Activated CD4-positive, CD25-positive, alpha-beta regulatory T cell treated with anti-CD3 and anti-CD28 coated beads, Interleukin-2, amount 50 U/mL, for 24 hours (primary cell): ENCODE data around the gene TERC.
"Not testable (repeated sequence)": the region's sequence is repeated elsewhere in the genome, so short reads cannot be mapped to it uniquely, and the experiment has no call there.

ENCODE experiments used
- ATAC-seq, 2 donors: fragments of 150-1000 bp; cut with Tn5 transposase; one replicate each; pipeline ENCODE4 v1.10.0; 2021; ENCODE audit warnings: mild to moderate bottlenecking in 1 of 2, moderate library complexity in 1 of 2

TERC gene

DNA sequence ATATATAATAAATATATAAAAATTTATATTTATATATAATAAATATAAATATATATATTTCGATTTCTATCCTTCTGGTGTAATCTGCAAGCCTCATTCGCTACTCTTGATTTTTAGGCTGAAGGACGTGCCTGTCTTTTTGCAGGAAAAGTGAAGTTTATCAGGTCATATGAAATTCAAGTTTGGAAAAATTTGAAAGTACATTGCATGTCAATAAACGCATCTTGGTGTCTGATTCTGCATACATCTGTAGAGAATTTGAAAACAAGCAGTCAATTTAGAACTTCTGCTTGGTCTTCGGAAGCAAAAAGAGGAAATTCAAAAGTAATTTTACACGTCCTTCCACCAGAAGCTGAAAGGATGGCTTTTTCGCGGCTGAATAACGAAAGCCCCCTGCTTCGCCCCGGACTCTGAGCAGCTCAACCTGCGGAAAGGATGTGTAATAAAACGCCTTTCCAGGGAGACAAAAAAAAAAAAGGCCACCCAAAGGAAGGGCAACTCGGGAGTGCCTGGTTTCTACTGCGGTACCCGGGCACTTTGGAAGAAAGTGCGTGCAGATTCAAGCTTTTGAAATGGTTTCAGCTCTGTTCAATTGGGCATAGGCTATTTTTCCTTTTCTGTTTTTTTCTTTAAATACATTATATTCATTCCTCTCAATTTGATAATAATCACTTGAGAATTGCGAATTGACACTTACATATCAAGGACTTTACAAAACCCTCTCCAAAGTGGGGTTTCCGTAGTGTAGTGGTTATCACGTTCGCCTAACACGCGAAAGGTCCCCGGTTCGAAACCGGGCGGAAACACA lies 6.8 kb upstream of the TERC start:
- peak; percentile 4 to 8 for ATAC-seq

DNA sequence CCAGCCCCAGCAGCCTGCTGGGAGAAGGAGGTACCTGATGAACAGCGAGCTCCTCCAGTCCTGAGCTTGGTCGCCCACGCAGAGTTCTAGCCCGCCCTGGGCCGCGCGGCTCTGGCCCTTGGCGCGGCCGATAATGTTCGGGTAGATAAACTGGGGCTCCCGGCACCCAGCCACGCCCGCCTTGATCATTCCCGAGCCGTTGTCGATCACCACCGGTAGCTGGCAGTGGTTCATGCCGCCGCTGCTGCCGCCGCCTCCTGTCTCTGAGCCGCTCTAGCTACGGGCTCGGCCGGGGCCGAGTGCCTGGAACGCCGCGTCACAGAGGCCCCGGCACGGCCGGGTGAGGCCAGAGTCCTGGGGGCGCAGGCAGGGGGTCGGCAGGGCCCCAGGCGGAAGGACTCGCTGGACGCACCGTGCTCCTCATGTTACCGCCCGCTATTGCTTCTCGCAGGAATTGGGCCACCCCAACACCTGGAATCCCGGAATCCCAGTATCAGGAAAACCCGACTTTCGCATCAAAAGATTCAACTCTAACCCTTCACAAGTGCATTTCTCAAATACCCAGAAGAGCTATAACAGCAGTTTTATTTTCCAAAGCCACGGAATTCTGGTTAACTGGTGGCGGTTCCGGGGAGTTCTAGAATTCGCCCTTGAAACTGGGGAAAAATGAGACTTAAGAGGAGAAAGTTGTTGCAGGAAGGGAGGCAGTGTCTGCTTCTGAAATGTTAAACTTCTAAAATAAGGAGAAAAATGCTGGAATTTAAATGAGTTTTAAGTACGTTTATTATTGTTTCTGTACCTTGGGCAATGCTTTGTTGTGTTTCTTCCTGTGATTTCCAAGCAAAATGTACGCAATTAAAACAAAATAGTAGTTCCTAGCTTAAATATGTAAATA lies 4.7 kb upstream of the TERC start, which contains the start of gene ACTRT3:
TSS of gene ACTRT3 (minus strand) at position 275 of the 895 bp plus-strand sequence. CDS start at position 234, 41 bp downstream.
- peak in 1 of 2 donors; percentile 4 for ATAC-seq

DNA sequence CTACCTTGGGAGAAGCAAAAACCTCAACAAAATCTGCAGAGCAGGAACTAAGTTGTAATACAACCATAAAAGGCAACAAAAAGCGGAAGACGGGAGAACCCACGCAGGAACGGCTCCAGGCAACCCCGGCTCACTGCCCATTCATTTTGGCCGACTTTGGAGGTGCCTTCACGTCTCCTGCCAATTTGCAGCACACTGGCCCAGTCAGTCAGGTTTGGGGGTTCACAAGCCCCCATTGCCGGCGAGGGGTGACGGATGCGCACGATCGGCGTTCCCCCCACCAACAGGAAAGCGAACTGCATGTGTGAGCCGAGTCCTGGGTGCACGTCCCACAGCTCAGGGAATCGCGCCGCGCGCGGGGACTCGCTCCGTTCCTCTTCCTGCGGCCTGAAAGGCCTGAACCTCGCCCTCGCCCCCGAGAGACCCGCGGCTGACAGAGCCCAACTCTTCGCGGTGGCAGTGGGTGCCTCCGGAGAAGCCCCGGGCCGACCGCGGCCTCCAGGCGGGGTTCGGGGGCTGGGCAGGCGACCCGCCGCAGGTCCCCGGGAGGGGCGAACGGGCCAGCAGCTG lies 463 bp downstream of the TERC start:
- ATAC-seq, result peak; percentile 25 to 30

DNA sequence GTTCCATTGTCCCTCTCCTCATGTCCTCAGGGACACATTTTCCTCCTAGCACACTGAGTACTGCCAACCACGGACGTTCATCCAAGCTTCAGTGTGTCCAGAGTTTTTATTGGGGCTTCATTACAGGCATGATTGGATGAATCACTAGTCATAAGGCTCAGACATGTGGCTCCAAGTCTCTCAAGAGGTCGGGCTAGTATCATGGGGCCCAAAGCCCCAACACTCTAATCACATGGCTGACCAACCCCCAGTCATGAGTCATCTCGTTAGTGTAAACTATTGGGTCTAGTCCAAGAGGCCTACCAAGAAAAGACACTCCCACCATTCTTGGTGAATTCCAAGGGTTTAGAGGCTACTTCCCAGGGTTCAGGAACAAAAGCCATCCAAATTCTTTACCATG lies 4.4 kb downstream of the TERC start:
- no peak for ATAC-seq

DNA sequence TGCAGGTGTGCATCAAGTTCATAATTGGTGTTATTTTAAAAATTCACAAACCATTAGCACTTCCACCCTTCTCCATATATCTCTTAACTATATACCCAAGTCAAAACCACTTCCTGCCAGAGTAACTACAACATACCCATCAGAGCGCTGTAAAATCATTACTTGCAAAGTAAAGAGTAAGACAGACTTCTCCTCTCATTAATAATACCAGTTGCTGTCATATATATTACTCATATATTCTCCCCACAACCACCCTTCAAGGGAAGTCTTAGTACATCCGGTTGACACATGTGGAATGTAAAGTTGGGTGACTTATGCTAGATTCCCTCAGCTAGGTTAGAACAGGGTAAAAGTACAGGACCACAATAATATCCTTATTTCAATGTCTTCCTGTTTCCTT lies 5.6 kb downstream of the TERC start:
- peak; percentile 96 for ATAC-seq

DNA sequence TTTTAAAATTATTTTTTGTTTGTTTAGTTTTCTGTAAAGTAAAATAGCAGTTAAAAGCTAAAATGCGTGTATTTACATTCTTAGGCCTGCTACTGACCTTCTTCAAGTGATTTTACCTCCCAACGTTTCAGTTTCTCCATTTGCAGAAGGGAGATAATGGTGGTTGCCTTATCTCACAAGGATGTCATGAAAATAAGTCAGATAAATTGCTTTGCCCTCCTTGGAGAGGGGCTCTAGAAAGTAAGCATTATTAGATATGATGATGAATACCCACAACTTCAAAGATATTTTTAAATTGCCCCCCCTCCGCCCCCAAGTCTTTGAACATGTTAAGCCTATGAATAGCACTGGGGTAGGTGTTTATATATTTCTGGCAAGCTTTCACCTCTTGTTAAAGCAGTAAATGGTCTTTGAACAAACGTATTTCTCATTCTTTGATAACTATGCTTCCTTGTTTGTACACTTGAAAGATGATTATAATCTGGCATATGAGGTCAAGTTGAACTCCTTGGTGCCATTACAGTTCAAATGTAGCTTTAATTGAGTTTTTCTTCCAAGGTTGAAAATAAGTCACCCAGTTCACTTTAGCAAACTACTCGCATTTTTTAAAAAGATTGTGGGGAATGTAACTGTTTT lies 6.4 kb downstream of the TERC start:
- ATAC-seq, result no peak

DNA sequence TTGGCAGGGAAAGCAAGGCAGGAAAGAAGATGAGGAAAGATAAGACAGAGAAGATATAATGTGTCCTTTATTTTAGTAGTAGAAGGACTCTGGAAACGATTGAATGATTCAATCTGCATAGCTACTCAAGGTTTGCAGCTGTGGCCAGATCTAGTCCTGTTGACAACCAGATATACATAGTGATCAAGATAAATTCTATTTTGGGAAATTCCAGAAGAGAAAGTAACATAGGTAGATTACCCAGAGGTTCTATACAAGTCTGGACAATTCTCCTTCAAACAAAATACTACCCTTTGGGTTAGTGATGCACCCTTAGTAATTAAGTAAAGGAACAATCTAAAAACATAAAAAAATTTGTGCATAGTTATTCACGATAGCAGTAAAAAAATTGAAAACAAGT lies 9.4 kb downstream of the TERC start:
- no peak for ATAC-seq

DNA sequence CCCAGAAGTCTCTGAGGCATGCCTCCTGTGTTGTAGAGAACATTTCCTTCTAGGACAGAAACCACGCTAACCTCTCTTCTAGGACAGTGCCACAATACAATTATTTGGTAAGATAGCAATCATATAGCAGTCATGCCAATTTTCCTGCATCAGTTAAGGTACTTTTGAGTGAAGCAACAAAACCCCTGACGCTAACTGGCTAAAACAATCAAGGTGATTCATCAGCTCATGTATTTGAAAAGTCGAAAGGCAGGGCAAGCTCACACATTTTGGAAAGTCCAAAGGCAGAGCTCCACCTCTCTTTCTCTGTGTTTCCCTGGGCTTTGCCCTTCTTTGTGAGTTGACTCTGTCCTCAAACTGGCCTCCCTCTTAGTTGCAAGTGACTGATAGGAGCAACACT lies 10.1 kb downstream of the TERC start:
- no peak for ATAC-seq

DNA sequence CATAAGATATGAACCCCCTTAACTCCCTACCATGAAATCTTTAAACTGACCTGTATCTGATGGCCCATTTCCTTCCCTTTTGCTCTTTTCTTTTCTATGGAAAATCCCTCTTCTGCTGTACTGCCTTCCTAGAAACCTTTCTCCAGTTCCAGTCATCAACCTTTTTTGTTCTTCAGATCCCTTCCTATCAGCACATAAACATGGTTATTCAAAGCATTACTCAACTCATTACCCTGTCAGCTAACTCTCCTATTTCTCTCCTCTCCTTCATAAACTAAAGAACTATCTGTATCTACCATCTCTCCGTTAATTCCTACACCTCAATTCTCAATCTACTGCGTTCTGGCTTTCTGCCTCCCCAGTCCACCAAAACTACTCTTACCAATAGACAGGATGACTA lies 13.0 kb downstream of the TERC start:
- no peak for ATAC-seq

DNA sequence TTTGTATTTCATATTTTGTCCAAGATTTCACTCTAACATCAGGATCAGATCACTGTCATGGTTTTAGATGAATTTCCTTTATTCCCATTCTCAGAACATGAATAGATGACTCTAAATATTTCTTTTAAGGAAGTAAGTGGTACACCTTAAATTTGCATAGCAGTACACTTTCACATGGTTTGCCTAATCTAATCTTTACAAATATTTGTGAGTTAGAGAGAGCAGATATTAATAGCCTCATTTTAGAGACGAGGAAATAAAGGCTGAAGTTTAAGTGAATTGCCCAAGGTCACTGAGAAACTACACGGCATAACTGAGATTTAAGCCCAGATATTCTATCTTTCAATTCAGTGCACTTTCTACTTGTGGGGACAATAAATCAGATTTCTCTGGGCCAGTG lies 14.2 kb downstream of the TERC start:
- ATAC-seq, result no peak

DNA sequence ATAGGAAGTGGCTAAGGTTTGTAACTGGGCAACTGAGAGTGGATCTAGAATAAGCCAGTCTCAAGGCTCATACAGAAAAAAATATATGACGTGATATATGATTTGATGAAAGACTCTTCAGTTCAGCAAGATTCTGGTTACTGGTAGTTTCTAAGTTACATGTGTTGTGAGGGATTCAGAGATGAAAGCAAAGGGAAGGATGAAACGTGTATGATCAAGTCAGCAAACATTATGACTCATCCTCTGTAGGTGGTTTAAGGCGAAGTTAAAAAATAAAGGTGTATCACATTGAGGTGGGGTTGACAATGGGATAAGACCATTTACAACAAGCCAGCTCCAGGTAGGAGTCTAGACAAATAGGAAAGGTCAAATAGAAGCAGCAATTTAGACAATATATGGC lies 16.2 kb downstream of the TERC start:
- peak; percentile 58 to 60 for ATAC-seq

DNA sequence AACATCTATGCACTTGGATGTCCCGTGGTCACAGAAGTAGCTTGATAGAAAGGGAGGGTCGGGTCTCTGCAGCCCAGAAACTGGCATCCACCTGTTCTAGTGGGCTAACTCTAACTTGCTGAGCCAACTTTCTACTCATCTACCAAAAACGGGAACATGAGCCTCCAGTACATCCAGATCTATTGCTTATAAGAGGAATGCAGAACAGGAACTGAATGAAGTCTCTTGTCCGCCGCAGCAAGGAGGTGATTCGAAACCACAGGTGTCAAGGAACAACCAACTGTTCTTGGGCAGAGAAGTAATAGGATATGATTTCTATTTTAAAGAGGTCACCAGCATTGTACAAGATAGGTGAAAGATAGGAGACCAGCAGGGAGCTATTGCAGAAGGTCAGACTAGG lies 17.9 kb downstream of the TERC start:
- no peak for ATAC-seq

DNA sequence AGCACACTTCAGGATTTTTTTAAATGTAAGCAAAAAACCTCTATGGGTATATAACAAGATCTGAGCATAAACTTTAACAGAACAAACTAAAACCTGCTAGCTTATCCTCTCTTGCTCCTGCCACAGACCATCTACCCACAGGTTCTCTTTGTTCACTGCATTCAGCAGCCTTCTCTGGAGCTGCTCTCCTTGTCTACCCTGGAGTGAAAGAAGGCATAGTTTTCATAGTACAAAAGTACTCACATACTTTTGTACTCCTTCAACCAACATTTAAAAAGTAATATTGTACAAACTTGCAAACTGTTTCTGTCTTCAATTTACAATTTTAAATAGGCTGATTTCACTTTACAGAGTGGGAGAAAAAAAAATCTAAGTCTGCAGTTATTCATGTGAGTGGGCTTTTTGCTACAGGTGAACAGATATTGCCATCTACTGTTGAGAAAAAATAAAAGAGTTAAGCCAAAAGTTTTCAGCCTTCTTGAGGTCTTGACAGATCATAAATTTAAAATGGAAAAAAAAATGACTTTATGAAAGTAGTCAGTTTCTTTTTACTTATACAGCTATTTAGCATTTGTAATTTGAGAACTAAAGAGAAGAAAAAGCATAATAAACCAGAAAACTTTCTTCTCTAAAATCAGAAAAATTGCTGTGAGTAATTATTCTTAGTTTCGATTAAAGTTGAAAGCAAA lies 20.4 kb downstream of the TERC start:
- ATAC-seq, result no peak

DNA sequence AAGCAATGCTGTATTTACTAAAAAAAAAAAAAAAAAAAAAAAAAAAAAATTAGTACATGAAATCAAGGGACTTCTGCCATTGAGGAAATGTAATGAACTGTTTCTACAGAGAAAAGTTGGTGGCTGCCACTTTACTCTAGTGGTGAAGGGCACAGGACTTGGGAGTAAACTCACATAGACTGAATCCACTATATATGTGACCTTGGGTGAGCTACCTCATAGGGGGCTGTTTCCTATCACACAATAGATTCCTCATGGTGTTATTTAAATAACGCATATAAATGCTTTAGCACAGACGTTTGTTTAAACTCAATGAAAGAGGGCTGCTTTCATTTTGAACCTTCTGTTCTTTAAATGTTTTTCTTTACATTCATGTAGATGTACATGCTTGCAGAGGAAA lies 25.8 kb downstream of the TERC start:
- ATAC-seq, result no peak

DNA sequence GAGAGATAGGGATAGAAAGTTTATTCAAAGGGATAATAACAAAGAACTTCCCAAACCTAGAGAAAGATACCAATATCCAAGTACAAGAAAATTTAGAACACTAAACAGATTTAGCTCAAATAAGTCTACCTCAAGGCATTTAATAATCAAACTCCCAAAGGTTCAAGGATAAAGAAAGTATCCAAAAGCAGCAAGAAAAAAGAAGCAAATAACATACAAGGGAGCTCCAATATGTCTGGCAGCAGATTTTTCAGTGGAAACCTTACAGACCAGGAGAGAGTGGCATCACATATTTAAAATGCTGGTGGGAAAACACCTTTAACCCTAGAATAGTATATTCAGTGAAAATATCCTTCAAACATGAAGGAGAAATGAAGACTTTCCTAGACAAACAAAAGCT lies 33.0 kb downstream of the TERC start:
- not testable (repeated sequence) for ATAC-seq

DNA sequence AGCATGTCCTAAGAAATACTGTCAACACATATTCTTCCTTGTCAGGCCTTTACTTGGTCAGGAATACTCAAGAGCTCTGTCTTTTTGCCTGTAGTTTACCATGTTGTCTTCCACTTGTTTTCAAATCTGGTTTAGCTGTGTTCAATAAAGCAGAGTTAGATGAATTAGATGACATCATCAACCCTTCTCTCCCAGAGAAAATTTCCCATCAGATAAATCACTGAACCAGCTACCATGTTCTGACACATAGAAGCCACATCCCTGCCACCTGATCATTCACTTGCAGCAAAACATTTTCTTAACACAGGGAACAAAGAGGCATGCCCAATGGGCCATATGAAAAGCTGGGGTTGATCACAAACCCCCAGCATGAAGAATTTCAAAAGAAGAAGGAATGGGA lies 42.1 kb downstream of the TERC start:
- ATAC-seq, result no peak

DNA sequence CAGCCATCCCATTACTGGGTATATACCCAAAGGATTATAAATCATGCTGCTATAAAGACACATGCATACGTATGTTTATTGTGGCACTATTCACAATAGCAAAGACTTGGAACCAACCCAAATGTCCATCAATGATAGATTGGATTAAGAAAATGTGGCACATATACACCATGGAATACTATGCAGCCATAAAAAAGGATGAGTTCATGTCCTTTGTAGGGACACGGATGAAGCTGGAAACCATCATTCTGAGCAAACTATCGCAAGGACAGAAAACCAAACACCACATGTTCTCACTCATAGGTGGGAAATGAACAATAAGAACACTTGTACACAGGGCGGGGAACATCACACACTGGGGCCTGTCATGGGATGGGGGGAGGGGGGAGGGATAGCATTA lies 46.4 kb downstream of the TERC start:
- ATAC-seq, result not testable (repeated sequence)
